ENCODE results near the gene STAB2.

DNA sequence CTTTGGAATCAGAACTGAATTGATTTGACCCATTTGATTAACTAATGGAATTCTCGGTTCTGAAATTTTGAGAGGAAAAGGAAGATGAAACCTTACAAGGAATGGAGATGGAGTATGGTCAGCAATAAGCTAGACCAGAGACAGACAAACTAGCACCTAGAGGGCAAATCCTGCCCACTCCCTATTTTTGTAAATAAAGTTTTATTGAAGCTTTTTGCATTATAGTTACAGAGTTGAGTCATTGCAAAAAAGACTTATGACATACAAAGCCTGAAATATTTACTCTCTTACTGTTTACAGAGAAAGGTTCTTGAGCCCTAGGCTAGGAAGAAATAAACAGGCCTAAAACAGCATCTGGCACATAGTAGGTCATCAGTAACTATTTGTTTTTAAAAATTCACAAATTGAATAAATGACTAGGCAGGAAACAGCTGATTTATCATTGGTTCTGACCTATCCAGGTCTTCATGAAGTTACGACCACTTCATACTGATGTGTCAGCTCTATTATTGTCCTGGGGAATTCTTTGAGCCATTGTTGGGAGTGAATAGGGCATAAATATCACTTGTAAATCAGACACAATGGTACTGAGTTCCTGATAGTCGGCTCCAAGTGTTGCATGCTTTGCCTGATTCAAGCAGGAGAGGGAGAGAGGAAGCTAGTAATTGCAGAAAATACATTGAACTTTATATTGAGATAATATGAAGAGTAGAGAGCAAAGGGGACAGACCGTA, 14.6 kb upstream of the STAB2 start:
- TF ChIP-seq CTCF (IDR thresholded peaks at IDR 0.05), result no peak
- TF ChIP-seq POLR2A (IDR thresholded peaks at IDR 0.05), result no peak
